Activated naive CD8-positive, alpha-beta T cell (primary cell): ENCODE results near the gene ADAM12.

Experiments used
- H3K27ac Mint-ChIP-seq: one replicate; pipeline ENCODE4 v1.8.0; 2021; ENCODE audit warnings: mixed read lengths
- H3K27me3 Mint-ChIP-seq: one replicate; pipeline ENCODE4 v1.8.0; 2021; ENCODE audit warnings: mixed read lengths
- H3K36me3 Mint-ChIP-seq: one replicate; pipeline ENCODE4 v1.8.0; 2021; ENCODE audit warnings: mixed read lengths
- H3K4me1 Mint-ChIP-seq: one replicate; pipeline ENCODE4 v1.8.0; 2021; ENCODE audit warnings: low read depth, mixed read lengths
- H3K4me3 Mint-ChIP-seq: one replicate; pipeline ENCODE4 v1.8.0; 2021; ENCODE audit warnings: mild to moderate bottlenecking, mixed read lengths
- H3K9me3 Mint-ChIP-seq: one replicate; pipeline ENCODE4 v1.8.0; 2021; ENCODE audit warnings: low read depth, mixed read lengths

The ADAM12 gene

DNA sequence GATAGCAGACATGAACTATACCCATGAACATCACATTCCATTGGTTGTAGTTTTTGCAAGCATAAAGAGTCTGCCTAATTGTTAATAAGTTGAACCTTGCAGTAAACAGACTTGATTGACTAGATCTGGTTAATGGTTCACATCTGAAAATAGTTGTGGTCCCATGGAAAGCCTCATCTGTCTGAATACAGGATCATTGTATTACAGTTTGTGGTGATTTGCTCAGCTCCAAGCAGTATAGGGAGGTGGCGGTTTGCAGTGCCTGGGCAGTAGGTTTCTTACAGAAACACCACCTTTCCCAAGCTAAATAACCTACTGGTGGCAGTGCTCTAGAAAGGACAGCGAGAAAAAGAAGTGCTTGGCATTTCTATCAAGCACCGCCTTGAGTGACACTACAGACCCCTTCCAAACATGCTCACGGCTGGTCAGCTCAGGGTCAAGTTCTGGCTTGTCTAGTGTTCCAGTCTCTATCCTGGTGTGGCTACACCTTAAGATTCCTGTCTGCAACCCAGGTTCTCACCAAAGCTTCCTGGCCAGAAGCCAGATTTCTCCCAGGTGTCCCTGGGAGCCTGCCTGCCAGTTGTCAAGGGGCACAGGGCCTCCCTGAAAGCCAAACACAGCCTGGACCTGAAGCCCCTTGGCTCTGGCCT, 372.0 kb downstream of the ADAM12 start:
- no peaks in the 10 kb centered on the region for H3K9me3 Mint-ChIP-seq
- H3K4me3 Mint-ChIP-seq = no peak overlapping the region
- no peak overlapping the region for H3K27ac Mint-ChIP-seq
- H3K36me3 Mint-ChIP-seq = no peaks in the 10 kb centered on the region
- H3K4me1 Mint-ChIP-seq = no peaks in the 10 kb centered on the region
- H3K27me3 Mint-ChIP-seq = peaks cover 5% of the 10 kb centered on the region

DNA sequence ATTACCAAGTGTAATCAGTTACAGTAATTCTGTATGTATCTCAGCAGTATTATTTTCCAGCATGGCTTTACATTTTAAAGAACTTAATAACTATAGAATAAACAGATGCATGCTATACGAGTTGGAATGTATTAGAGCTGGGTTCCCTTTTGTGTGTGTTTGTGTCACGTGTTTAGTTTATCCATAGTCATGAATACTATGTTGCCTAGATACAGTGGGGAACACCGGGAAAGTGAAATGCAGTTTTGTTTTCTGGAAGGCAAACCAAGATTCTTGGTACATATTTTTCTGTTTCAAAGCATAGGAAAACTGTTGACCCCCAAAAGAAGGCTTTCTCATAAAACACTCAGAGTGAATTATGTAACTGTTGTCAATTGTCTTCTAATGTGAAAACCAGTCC, 372.9 kb downstream of the ADAM12 start:
- no peaks in the 10 kb centered on the region for H3K4me1 Mint-ChIP-seq
- no peak overlapping the region for H3K27ac Mint-ChIP-seq
- H3K27me3 Mint-ChIP-seq = peaks cover 3% of the 10 kb centered on the region
- H3K4me3 Mint-ChIP-seq = no peak overlapping the region
- no peaks in the 10 kb centered on the region for H3K36me3 Mint-ChIP-seq
- no peaks in the 10 kb centered on the region for H3K9me3 Mint-ChIP-seq

DNA sequence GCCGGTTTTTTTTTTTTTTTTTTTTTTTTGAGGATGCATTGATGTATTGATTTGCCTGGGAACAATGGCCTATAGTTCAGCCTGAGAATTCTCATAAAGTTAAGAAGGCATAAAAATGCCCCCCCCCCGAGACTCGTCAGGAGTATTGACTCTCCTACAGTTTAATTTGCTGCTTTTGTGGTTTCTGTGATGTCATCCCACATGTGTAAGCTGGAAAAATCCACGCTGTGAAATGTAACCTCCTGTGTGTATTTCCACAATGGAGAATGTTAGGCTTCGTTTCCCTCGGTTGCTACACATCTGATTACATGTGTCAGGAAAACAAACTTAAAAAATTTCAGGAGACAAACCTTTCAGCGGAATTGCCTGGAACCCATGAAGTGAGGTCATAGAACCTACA, 374.0 kb downstream of the ADAM12 start:
- peaks cover 1% of the 10 kb centered on the region for H3K27me3 Mint-ChIP-seq
- H3K9me3 Mint-ChIP-seq = no peaks in the 10 kb centered on the region
- H3K4me3 Mint-ChIP-seq = no peak overlapping the region

DNA sequence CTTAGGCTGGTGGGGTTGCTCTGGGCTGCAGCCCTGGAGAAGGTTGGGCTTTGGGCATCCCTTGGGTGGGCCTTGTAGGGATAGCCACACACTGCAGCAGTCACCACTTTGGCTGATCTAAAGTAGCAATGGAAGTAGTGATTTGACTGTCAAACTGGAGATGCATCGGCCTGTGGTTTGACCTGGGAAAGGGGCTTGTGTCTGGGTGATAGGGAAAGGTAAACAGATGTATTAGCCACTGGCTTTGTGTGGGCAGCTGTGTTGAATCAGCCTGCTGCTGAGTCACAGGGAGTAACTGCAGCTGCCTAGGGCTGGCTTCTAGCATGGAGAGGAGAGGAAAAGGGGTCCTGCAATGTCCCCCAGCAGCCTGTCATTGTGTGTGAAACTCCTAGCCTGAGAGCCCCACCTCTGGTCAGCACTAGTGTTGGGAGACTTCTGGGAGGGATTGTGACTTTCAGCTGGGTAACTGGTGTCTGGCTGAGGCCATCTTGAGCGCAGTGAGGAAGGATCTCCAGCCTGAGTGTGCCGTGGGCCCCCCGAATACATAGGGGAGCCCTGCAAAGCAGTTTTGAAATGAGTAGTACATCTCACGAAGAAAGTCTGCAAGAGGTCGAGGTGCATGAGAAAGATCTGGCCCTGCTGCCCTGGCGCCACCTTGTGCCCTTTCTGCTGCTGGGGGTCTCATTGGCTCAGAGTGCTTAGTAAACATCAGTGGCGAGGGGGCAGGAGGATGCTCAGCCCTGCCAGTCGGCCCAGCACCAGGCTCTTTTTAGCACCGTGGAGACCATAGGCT, 374.6 kb downstream of the ADAM12 start:
- no peaks in the 10 kb centered on the region for H3K36me3 Mint-ChIP-seq
- H3K27ac Mint-ChIP-seq = no peak overlapping the region
- H3K4me1 Mint-ChIP-seq = no peaks in the 10 kb centered on the region
- H3K4me3 Mint-ChIP-seq = no peak overlapping the region
- no peaks in the 10 kb centered on the region for H3K9me3 Mint-ChIP-seq
- no peaks in the 10 kb centered on the region for H3K27me3 Mint-ChIP-seq

More for the DNA sequence above, 374.0 kb downstream of the ADAM12 start:
- Mint-ChIP-seq H3K27ac (no peak overlapping the region), H3K4me1 (no peaks in the 10 kb centered on the region), H3K36me3 (no peaks in the 10 kb centered on the region)

DNA sequence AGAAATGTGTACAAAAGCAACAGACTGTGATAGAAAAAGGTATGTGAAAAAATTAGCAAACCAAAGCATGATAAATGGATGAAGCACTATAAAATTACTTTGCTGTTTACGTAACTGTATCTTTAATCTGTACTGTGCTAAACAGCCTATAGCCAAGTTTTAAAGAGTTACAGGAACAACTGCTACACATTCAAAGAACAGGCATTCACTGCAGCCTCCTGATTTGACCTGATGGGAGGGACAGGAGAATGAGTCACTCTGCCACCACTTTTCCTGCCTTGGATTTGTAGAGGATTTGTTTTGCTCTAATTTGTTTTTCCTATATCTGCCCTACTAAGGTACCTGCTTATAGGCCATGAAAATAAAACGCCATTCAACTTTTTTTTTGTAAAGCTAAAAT, 375.8 kb downstream of the ADAM12 start:
- Mint-ChIP-seq H3K27me3 (no peaks in the 10 kb centered on the region), H3K4me1 (no peaks in the 10 kb centered on the region), H3K9me3 (no peaks in the 10 kb centered on the region), H3K36me3 (no peaks in the 10 kb centered on the region), H3K27ac (no peak overlapping the region), H3K4me3 (no peak overlapping the region)

DNA sequence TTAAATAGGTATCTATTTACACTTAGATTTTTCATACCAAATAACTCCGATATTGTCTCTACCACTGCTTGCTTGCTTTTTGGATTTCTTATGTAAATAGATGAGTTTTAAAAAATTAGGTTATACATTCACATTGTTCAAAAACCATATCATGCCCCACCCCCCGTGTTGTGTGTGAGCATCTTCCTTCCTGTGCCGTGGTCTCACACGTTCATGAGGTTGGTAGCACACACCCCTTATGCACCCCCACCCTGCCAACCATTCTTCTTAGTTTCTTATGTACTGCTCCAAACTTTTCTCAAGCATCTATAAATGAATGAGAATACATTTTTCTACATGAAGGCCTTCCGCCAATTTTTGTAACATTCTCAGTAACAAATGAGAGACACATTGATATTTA, 376.3 kb downstream of the ADAM12 start:
- no peaks in the 10 kb centered on the region for H3K36me3 Mint-ChIP-seq
- H3K4me1 Mint-ChIP-seq = no peaks in the 10 kb centered on the region
- no peak overlapping the region for H3K4me3 Mint-ChIP-seq
- H3K27me3 Mint-ChIP-seq = no peaks in the 10 kb centered on the region
- H3K9me3 Mint-ChIP-seq = no peaks in the 10 kb centered on the region
- H3K27ac Mint-ChIP-seq = no peak overlapping the region

DNA sequence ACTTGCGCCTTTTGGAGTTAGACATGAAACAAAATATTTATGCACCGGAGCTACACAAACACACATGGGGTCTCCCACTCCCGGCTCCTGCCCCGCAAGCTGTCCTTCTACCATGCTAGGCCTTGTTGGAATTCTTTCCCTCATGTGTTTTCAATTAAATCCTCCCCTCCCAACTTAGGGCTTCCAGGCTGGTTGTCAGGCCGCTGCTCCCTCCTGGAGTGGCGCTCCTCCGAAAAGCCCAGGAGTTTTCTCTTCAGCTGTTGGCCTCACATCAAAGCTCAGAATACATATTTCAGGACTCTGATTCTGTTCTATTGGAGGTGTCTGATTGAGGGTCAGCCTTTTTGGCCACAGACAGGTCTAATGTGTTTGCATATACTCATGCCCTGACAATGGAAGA, 378.6 kb downstream of the ADAM12 start:
- H3K4me3 Mint-ChIP-seq = no peak overlapping the region
- no peaks in the 10 kb centered on the region for H3K9me3 Mint-ChIP-seq
- H3K36me3 Mint-ChIP-seq = no peaks in the 10 kb centered on the region
- no peaks in the 10 kb centered on the region for H3K4me1 Mint-ChIP-seq
- no peak overlapping the region for H3K27ac Mint-ChIP-seq
- H3K27me3 Mint-ChIP-seq = no peaks in the 10 kb centered on the region

DNA sequence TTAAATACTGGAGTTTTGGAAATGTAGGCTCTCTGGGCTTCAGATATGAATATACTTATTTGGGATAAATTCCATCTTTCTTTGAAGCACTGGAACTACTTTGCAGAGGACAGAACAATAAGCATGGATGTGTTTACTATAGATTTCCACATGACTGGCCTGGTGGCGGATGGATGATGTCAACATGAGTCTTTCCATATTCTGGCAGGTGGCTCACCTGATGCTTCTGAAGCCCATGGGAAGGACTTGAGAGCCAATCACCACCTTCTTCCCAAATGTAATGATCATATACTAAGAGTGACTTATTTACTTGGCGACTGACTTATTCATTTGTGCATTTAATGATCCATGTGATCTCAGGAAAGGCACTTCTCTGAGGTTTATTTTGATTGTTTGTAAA, 381.4 kb downstream of the ADAM12 start:
- Mint-ChIP-seq H3K9me3 (no peaks in the 10 kb centered on the region), H3K4me3 (no peak overlapping the region), H3K27ac (no peak overlapping the region), H3K27me3 (no peaks in the 10 kb centered on the region), H3K36me3 (no peaks in the 10 kb centered on the region), H3K4me1 (no peaks in the 10 kb centered on the region)

DNA sequence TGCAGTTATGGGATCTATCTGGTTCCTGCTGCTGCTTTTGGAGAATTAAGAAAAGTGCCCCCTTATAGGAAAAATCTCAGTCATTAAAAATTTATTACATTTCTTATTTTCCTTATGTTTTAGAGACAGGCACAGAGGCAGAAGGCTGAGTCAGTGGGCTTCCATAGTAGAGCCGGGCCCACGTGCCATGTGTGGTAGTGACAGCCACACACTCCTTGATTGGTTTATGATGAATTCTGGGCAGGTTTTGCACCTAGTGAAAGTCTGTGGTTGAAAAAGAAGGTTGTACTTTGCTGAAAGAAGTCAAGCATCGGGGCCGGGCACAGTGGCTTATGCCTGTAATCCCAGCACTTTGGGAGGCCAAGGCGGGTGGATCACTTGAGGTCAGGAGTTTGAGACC, 382.0 kb downstream of the ADAM12 start:
- Mint-ChIP-seq H3K36me3 (no peaks in the 10 kb centered on the region), H3K27ac (no peak overlapping the region), H3K9me3 (no peaks in the 10 kb centered on the region), H3K4me3 (no peak overlapping the region), H3K27me3 (no peaks in the 10 kb centered on the region), H3K4me1 (no peaks in the 10 kb centered on the region)

DNA sequence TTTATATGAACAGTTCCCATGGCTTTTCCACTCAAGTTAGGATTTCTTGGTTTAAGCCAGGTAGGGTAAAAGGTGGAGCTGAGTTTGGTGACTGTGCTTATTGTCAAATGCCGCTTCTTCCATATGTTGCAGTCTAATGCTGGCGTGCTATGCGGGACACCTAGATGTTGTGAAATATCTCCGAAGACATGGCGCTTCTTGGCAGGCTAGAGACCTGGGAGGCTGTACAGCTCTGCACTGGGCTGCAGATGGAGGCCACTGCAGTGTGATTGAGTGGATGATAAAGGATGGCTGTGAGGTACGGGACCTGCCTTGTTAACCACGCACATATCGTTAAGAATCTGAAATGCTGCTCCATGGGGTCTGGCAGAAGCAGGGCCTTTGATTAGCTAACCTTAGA, 383.5 kb downstream of the ADAM12 start:
- Mint-ChIP-seq H3K4me3 (no peak overlapping the region), H3K27ac (no peak overlapping the region), H3K27me3 (no peaks in the 10 kb centered on the region), H3K4me1 (no peaks in the 10 kb centered on the region), H3K36me3 (no peaks in the 10 kb centered on the region), H3K9me3 (no peaks in the 10 kb centered on the region)

DNA sequence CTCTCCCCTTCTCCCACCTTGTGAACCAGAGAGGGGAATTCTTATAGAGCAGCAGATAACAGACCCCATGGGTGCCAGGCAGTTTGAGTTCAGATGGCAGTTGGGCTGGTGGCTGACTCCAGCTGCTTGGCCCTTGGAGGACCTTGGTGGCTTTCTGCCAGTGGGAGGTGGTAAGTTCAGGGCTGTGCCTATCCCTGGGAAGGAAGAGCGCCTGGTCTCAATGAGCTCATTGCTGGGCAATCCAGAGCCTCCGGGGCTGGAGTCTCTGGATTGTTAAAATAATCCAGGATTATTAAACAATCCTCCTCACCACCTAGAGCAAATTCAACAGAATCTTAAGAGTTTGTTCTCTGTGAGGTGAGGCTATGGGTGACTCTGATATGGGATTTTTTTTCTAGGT, 386.7 kb downstream of the ADAM12 start:
- Mint-ChIP-seq H3K36me3 (peaks cover 2% of the 10 kb centered on the region), H3K4me3 (no peak overlapping the region), H3K9me3 (no peaks in the 10 kb centered on the region), H3K4me1 (no peaks in the 10 kb centered on the region), H3K27me3 (peaks cover 1% of the 10 kb centered on the region), H3K27ac (no peak overlapping the region)

DNA sequence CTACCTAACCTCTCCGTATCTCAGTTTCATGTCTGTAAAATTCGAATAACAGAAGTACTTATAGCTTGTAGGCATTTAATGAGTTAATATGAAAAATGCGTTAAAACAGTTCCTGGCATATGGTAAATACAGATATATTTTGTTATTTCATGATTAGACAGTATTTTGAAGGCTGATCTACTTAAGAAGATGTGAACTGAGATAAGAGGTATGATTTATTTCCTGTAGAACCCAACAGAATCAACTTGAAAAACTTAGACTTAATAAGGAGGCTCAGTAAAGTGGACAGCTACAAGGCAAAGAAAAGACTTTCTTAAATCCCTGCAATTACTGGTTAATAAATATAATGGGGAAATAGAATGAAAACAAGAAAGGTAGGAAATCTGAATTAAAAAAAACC, 388.6 kb downstream of the ADAM12 start:
- no peaks in the 10 kb centered on the region for H3K4me1 Mint-ChIP-seq
- H3K4me3 Mint-ChIP-seq = no peak overlapping the region
- peaks cover 2% of the 10 kb centered on the region for H3K36me3 Mint-ChIP-seq
- peaks cover 1% of the 10 kb centered on the region for H3K27me3 Mint-ChIP-seq
- no peaks in the 10 kb centered on the region for H3K9me3 Mint-ChIP-seq
- no peak overlapping the region for H3K27ac Mint-ChIP-seq

DNA sequence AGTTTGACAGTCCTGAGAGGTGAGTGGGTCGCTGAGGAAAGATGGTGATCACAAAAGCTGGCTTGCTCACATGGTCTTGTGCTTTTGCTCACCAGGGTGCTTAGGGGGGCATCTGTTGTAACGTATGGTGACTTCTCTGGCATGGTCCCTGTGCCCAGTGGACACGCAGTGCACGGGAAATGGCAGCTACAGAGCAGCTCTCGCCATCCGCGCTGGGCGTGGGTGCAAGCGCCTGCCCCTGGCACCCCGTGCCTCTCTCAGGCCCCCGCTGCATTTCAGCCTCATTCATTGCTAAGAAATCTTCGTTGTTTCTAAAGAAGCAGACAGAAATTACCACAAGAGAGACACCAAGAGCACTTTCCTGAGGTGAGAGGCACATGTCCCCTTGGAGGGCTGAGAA, 390.7 kb downstream of the ADAM12 start:
- H3K27ac Mint-ChIP-seq = no peak overlapping the region
- H3K27me3 Mint-ChIP-seq = peaks cover 1% of the 10 kb centered on the region
- no peaks in the 10 kb centered on the region for H3K4me1 Mint-ChIP-seq
- H3K4me3 Mint-ChIP-seq = no peak overlapping the region
- peaks cover 2% of the 10 kb centered on the region for H3K36me3 Mint-ChIP-seq
- no peaks in the 10 kb centered on the region for H3K9me3 Mint-ChIP-seq

DNA sequence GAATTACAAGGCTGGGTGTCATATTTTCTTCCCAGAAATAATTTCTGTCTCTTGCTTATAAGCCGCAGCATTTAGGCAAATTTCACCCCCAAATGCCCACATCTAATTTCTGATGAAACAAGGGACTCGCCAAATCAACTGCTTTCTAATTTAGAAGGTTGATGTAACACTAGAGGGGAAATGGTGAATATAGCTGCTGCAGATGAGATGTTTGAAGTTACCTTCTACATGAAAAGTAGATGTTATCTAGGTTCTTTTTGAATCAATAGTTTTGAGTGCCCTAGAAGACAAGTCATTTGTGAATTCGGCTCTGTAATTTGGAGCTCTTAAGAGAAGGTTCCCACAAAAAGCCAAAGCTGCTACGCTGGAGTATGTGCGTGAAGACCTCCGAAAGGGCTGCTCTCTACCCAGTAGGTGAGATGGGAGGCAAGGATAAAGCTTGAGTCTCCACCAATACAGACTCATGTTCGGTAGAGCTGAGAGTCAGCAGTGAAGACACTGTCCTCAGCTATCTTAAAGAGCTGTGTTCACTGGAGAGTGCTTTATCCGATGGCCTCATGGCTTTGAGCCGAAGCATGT, 392.5 kb downstream of the ADAM12 start:
- Mint-ChIP-seq H3K27me3 (peaks cover 1% of the 10 kb centered on the region), H3K9me3 (no peaks in the 10 kb centered on the region), H3K4me1 (no peaks in the 10 kb centered on the region), H3K27ac (no peak overlapping the region), H3K36me3 (peaks cover 2% of the 10 kb centered on the region), H3K4me3 (no peak overlapping the region)

DNA sequence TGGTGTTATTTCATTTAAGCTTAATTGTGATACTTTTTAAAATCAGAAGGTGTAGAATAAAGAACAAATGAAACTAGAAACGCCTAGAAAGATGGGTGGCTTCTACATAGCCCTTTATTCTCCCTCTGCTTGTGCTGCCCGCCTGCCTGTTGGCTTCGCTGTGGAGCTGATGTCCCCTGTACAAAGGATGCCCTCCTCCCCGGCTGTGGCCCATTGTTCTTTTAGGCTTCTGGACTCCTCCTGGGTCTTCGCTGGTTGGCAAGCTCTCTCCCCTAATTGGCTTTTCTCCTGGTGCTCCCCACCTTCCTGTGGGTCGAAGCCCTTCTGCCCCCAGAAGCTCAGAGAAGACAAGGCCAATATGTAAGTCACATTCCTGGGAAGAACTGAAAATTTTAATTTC, 393.7 kb downstream of the ADAM12 start:
- peaks cover 2% of the 10 kb centered on the region for H3K36me3 Mint-ChIP-seq
- H3K27ac Mint-ChIP-seq = no peak overlapping the region
- H3K27me3 Mint-ChIP-seq = peaks cover 1% of the 10 kb centered on the region
- peaks cover 3% of the 10 kb centered on the region for H3K9me3 Mint-ChIP-seq
- H3K4me1 Mint-ChIP-seq = no peaks in the 10 kb centered on the region
- H3K4me3 Mint-ChIP-seq = no peak overlapping the region
